PC-3 (cell line): ENCODE measurements around the gene TGFBR3L.
A peak's percentile ranks its signal among the peaks of the same experiment; 100 is the strongest.

Experiments
- EZH2 ChIP-seq: fragments of 300-600 bp; sonication (generic); IDR thresholded peaks from one replicate; pipeline ENCODE4 v1.6.1; 2017; ENCODE audit warnings: antibody characterized with exemption, mild to moderate bottlenecking, low read length; ENCODE audit not compliant: unreplicated experiment
- TF ChIP-seq, protein P1 (sequence below): fragments of 300-600 bp; sonication (generic); conservative IDR thresholded peaks from 2 replicates; pipeline ENCODE4 v1.5.1; 2017; ENCODE audit warnings: antibody characterized with exemption, low read depth, mild to moderate bottlenecking, low read length

DNA sequence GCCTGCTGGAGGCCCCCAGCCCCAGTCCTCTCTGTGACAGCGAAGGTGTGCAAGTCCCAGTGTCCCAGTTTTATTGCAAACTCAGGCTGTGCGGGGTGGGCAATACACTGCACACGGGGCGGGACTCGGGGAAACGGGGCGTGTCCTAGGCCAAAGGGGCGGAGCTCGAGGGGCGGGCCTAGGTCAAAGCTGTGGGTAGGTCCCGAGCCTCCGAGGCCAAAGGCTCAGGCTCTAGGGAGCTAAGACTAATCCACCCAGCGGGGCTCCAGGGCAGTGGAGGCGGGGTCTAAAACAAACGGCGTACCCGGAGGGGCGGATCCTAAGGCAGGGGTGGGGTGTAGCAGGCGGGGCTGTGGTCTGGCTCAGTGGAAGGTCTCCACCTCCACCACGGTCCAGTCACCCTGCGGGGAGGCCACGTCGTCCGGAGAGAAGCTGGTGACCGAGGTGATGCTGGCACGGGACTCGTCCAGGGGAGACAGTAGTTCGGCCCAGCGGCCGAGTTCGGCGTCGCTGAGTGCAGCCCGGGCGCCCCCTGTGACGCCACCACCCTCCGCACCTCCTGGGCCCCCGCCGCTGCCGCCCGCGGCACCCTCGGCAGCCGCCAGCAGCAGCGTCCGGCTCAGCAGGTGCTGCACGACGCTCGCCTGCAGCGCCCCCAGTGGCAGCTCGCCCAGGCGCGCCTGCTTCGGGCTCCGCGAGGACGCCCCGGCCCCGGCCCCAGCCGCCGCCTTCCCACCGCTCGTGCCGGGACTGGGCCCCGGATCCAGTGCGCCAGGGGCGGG, 45.8 kb upstream of the TGFBR3L start:
- TF ChIP-seq, protein P1, sequence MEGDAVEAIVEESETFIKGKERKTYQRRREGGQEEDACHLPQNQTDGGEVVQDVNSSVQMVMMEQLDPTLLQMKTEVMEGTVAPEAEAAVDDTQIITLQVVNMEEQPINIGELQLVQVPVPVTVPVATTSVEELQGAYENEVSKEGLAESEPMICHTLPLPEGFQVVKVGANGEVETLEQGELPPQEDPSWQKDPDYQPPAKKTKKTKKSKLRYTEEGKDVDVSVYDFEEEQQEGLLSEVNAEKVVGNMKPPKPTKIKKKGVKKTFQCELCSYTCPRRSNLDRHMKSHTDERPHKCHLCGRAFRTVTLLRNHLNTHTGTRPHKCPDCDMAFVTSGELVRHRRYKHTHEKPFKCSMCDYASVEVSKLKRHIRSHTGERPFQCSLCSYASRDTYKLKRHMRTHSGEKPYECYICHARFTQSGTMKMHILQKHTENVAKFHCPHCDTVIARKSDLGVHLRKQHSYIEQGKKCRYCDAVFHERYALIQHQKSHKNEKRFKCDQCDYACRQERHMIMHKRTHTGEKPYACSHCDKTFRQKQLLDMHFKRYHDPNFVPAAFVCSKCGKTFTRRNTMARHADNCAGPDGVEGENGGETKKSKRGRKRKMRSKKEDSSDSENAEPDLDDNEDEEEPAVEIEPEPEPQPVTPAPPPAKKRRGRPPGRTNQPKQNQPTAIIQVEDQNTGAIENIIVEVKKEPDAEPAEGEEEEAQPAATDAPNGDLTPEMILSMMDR: peak; percentile 82
- no peak for TF ChIP-seq EZH2
